ENCODE data around the gene RASGRF1.

RASGRF1 gene

GRCh38 chr15:79067072-79067833 is 23.3 kb downstream of the RASGRF1 start:
- Histone ChIP-seq H3K9me3 (ENCODE audit: control insufficient read depth, low read length) (no peaks in the 10 kb centered on the region), H3K9ac (ENCODE audit: low read length) (no peak overlapping the region), H3K23ac (ENCODE audit: low read length in 2 of 2) (no peak overlapping the region), H3K36me3 (ENCODE audit: control insufficient read depth in 1 of 2, insufficient read depth in 2 of 2, low read depth in 1 of 2, low read length in 2 of 2) (no peaks in the 10 kb centered on the region), H3K4me2 (ENCODE audit: low read length, poor library complexity, severe bottlenecking) (no peak overlapping the region), H3K4me3 (ENCODE audit: insufficient read depth in 1 of 2, low read depth in 1 of 2, low read length in 2 of 2) (no peak overlapping the region), H2BK5ac (ENCODE audit: low read depth, low read length, poor library complexity, severe bottlenecking) (no peak overlapping the region), H2AK5ac (ENCODE audit: low read length, severe bottlenecking) (no peak overlapping the region), H2AFZ (ENCODE audit: low read depth, low read length) (no peak overlapping the region), H3K4ac (ENCODE audit: low read depth in 1 of 2, low read length in 2 of 2) (no peak overlapping the region), H3K27me3 (ENCODE audit: control insufficient read depth in 1 of 2, insufficient read depth in 1 of 2, low read length in 2 of 2) (peaks cover 18 to 27% of the 10 kb centered on the region in 2 experiments), H4K91ac (ENCODE audit: low read length) (no peak overlapping the region), H3K18ac (ENCODE audit: low read depth in 1 of 2, low read length in 2 of 2) (no peak overlapping the region), H3K14ac (ENCODE audit: low read length in 2 of 2) (no peak overlapping the region), H4K8ac (ENCODE audit: low read length) (no peak overlapping the region), H2BK15ac (ENCODE audit: low read depth, poor library complexity, severe bottlenecking) (no peak overlapping the region), H2BK12ac (ENCODE audit: low read length in 2 of 2) (no peak overlapping the region), H3K27ac (ENCODE audit: low read length, poor library complexity, severe bottlenecking) (no peak overlapping the region), H2BK120ac (ENCODE audit: low read depth, low read length) (no peak overlapping the region), H3K79me1 (replicated peaks; ENCODE audit: low read length, poor library complexity, severe bottlenecking) (no peaks in the 10 kb centered on the region), H3K4me1 (ENCODE audit: control insufficient read depth, insufficient read depth, low read depth, low read length) (peaks cover 2% of the 10 kb centered on the region)
- DNase-seq, result no peak
- WGBS, result 53% methylated on average over 8 of the region's 8 CpGs

GRCh38 chr15:79066391-79067071 is 24.0 kb downstream of the RASGRF1 start:
- H3K4ac ChIP-seq (ENCODE audit: low read depth in 1 of 2, low read length in 2 of 2), result no peak overlapping the region
- 70% methylated on average over 6 of the region's 6 CpGs for WGBS
- H3K4me1 ChIP-seq (ENCODE audit: control insufficient read depth, insufficient read depth, low read depth, low read length), result peaks cover 2% of the 10 kb centered on the region
- H3K23ac ChIP-seq (ENCODE audit: low read length in 2 of 2), result no peak overlapping the region
- no peaks in the 10 kb centered on the region for H3K36me3 ChIP-seq (ENCODE audit: control insufficient read depth in 1 of 2, insufficient read depth in 2 of 2, low read depth in 1 of 2, low read length in 2 of 2)
- H3K9me3 ChIP-seq (ENCODE audit: control insufficient read depth, low read length), result no peaks in the 10 kb centered on the region
- no peak overlapping the region for H2AFZ ChIP-seq (ENCODE audit: low read depth, low read length)
- no peak overlapping the region for H3K4me2 ChIP-seq (ENCODE audit: low read length, poor library complexity, severe bottlenecking)
- H3K27ac ChIP-seq (ENCODE audit: low read length, poor library complexity, severe bottlenecking), result no peak overlapping the region
- H2BK120ac ChIP-seq (ENCODE audit: low read depth, low read length), result no peak overlapping the region
- H3K79me1 ChIP-seq (replicated peaks; ENCODE audit: low read length, poor library complexity, severe bottlenecking), result no peaks in the 10 kb centered on the region
- H2AK5ac ChIP-seq (ENCODE audit: low read length, severe bottlenecking), result no peak overlapping the region
- no peak overlapping the region for H2BK12ac ChIP-seq (ENCODE audit: low read length in 2 of 2)
- DNase-seq, result no peak
- no peak overlapping the region for H4K8ac ChIP-seq (ENCODE audit: low read length)
- no peak overlapping the region for H3K14ac ChIP-seq (ENCODE audit: low read length in 2 of 2)
- H3K9ac ChIP-seq (ENCODE audit: low read length), result no peak overlapping the region
- peaks cover 18 to 29% of the 10 kb centered on the region in 2 experiments for H3K27me3 ChIP-seq (ENCODE audit: control insufficient read depth in 1 of 2, insufficient read depth in 1 of 2, low read length in 2 of 2)
- H2BK15ac ChIP-seq (ENCODE audit: low read depth, poor library complexity, severe bottlenecking), result no peak overlapping the region
- no peak overlapping the region for H3K18ac ChIP-seq (ENCODE audit: low read depth in 1 of 2, low read length in 2 of 2)
- H2BK5ac ChIP-seq (ENCODE audit: low read depth, low read length, poor library complexity, severe bottlenecking), result no peak overlapping the region
- H4K91ac ChIP-seq (ENCODE audit: low read length), result no peak overlapping the region
- H3K4me3 ChIP-seq (ENCODE audit: insufficient read depth in 1 of 2, low read depth in 1 of 2, low read length in 2 of 2), result no peak overlapping the region

- H3K4me2 ChIP-seq (ENCODE audit: low read length, poor library complexity, severe bottlenecking), result no peak overlapping the region
- no peak overlapping the region for H3K4me3 ChIP-seq (ENCODE audit: insufficient read depth in 1 of 2, low read depth in 1 of 2, low read length in 2 of 2)
- H3K27ac ChIP-seq (ENCODE audit: low read length, poor library complexity, severe bottlenecking), result no peak overlapping the region
- WGBS, result 78% methylated on average over 8 of the region's 8 CpGs
- peaks cover 18 to 34% of the 10 kb centered on the region in 2 experiments for H3K27me3 ChIP-seq (ENCODE audit: control insufficient read depth in 1 of 2, insufficient read depth in 1 of 2, low read length in 2 of 2)
- no peak overlapping the region for H3K9ac ChIP-seq (ENCODE audit: low read length)
- no peak overlapping the region for H3K23ac ChIP-seq (ENCODE audit: low read length in 2 of 2)
- H2BK120ac ChIP-seq (ENCODE audit: low read depth, low read length), result no peak overlapping the region
- DNase-seq, result no peak
- peaks cover 2% of the 10 kb centered on the region for H3K4me1 ChIP-seq (ENCODE audit: control insufficient read depth, insufficient read depth, low read depth, low read length)
- H4K8ac ChIP-seq (ENCODE audit: low read length), result no peak overlapping the region
- no peaks in the 10 kb centered on the region for H3K36me3 ChIP-seq (ENCODE audit: control insufficient read depth in 1 of 2, insufficient read depth in 2 of 2, low read depth in 1 of 2, low read length in 2 of 2)
- H3K79me1 ChIP-seq (replicated peaks; ENCODE audit: low read length, poor library complexity, severe bottlenecking), result no peaks in the 10 kb centered on the region
- H3K18ac ChIP-seq (ENCODE audit: low read depth in 1 of 2, low read length in 2 of 2), result no peak overlapping the region
- H3K9me3 ChIP-seq (ENCODE audit: control insufficient read depth, low read length), result no peaks in the 10 kb centered on the region
- no peak overlapping the region for H4K91ac ChIP-seq (ENCODE audit: low read length)
- H2AFZ ChIP-seq (ENCODE audit: low read depth, low read length), result no peak overlapping the region
- H2BK15ac ChIP-seq (ENCODE audit: low read depth, poor library complexity, severe bottlenecking), result no peak overlapping the region
- H2BK12ac ChIP-seq (ENCODE audit: low read length in 2 of 2), result no peak overlapping the region
- H2AK5ac ChIP-seq (ENCODE audit: low read length, severe bottlenecking), result no peak overlapping the region
- no peak overlapping the region for H3K4ac ChIP-seq (ENCODE audit: low read depth in 1 of 2, low read length in 2 of 2)
- no peak overlapping the region for H2BK5ac ChIP-seq (ENCODE audit: low read depth, low read length, poor library complexity, severe bottlenecking)
- H3K14ac ChIP-seq (ENCODE audit: low read length in 2 of 2), result no peak overlapping the region
These were observed 24.7 kb downstream of the RASGRF1 start for GRCh38 chr15:79065706-79066376.

DNA sequence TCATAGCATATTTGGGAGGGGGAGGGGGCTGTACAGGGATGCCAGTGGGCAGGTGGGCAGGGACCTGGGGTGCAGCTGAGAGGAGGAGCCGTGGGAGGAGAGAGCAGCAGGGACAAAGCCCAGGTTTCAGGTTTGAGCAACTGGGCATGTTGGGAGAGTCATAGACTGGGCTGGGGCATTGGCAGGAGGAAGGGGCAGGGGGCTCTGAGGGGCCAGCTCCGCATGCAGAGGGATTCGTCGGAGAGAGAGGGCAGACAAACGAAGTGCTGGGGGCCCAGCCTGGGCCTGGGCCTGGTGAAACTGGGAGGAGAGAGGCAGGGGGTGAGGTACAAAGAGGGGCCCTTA is 25.2 kb downstream of the RASGRF1 start:
- Histone ChIP-seq H3K4me2 (ENCODE audit: low read length, poor library complexity, severe bottlenecking) (no peak overlapping the region), H3K9me3 (ENCODE audit: control insufficient read depth, low read length) (no peaks in the 10 kb centered on the region), H3K27ac (ENCODE audit: low read length, poor library complexity, severe bottlenecking) (no peak overlapping the region), H3K18ac (ENCODE audit: low read depth in 1 of 2, low read length in 2 of 2) (no peak overlapping the region), H2BK120ac (ENCODE audit: low read depth, low read length) (no peak overlapping the region), H4K8ac (ENCODE audit: low read length) (no peak overlapping the region), H2BK12ac (ENCODE audit: low read length in 2 of 2) (no peak overlapping the region), H4K91ac (ENCODE audit: low read length) (no peak overlapping the region), H3K9ac (ENCODE audit: low read length) (no peak overlapping the region), H2AK5ac (ENCODE audit: low read length, severe bottlenecking) (no peak overlapping the region), H3K14ac (ENCODE audit: low read length in 2 of 2) (no peak overlapping the region), H3K23ac (ENCODE audit: low read length in 2 of 2) (no peak overlapping the region), H3K4me3 (ENCODE audit: insufficient read depth in 1 of 2, low read depth in 1 of 2, low read length in 2 of 2) (no peak overlapping the region), H2AFZ (ENCODE audit: low read depth, low read length) (no peak overlapping the region), H3K27me3 (ENCODE audit: control insufficient read depth in 1 of 2, insufficient read depth in 1 of 2, low read length in 2 of 2) (peaks cover 18 to 38% of the 10 kb centered on the region in 2 experiments), H3K4me1 (ENCODE audit: control insufficient read depth, insufficient read depth, low read depth, low read length) (peaks cover 2% of the 10 kb centered on the region), H3K79me1 (replicated peaks; ENCODE audit: low read length, poor library complexity, severe bottlenecking) (no peaks in the 10 kb centered on the region), H2BK5ac (ENCODE audit: low read depth, low read length, poor library complexity, severe bottlenecking) (no peak overlapping the region), H2BK15ac (ENCODE audit: low read depth, poor library complexity, severe bottlenecking) (no peak overlapping the region), H3K36me3 (ENCODE audit: control insufficient read depth in 1 of 2, insufficient read depth in 2 of 2, low read depth in 1 of 2, low read length in 2 of 2) (no peaks in the 10 kb centered on the region), H3K4ac (ENCODE audit: low read depth in 1 of 2, low read length in 2 of 2) (no peak overlapping the region)
- DNase-seq, result no peak
- 34% methylated on average over 5 of the region's 5 CpGs for WGBS
